H1 (cell line): ENCODE results near the gene DGKH. TPM values are rescaled to one million over a fixed set of nuclear protein-coding genes. Genes with fewer than 3 reads are reported as not detected.

Experiments
- BCL11A ChIP-seq, 2 experiments: IDR thresholded peaks; one replicate each; pipeline ENCODE4 v1.6.1; 2011; ENCODE audit warnings: low read depth in 2 of 2, low read length in 2 of 2, mild to moderate bottlenecking in 2 of 2
- CHD2 ChIP-seq: IDR thresholded peaks from 2 replicates; pipeline ENCODE4 v1.6.1; 2012; ENCODE audit warnings: low read length, improper control_type of control experiment
- CHD7 ChIP-seq: fragments of 300-600 bp; sonication (generic); IDR thresholded peaks from 2 replicates; pipeline ENCODE4 v1.7.1; 2012; ENCODE audit warnings: low read length, moderate library complexity, mild to moderate bottlenecking, inconsistent platforms; ENCODE audit not compliant: insufficient replicate concordance
- E2F6 ChIP-seq: IDR thresholded peaks from 2 replicates; pipeline ENCODE4 v1.6.1; 2012; ENCODE audit warnings: inconsistent platforms
- GABPA ChIP-seq: IDR thresholded peaks from 2 replicates; pipeline ENCODE4 v1.6.1; 2011; ENCODE audit warnings: mild to moderate bottlenecking, low read length, moderate library complexity, borderline replicate concordance; ENCODE audit not compliant: insufficient read depth
- RFX5 ChIP-seq: IDR thresholded peaks from 2 replicates; pipeline ENCODE4 v1.6.1; 2011; ENCODE audit warnings: low read depth, low read length, improper control_type of control experiment, borderline replicate concordance
- TCF12 ChIP-seq: IDR thresholded peaks from 2 replicates; pipeline ENCODE4 v1.6.1; 2011; ENCODE audit warnings: low read depth, mild to moderate bottlenecking, low read length
- YY1 ChIP-seq: IDR thresholded peaks from 2 replicates; pipeline ENCODE4 v1.6.1; 2011; ENCODE audit warnings: low read depth, mild to moderate bottlenecking, low read length
- polyA plus RNA-seq, 7 experiments: library from polyadenylated mRNA; depleted of rRNA in 3 of 7; stranded (reverse) in 5 of 7; unstranded in 2 of 7; fragments of >200 nt in 5 of 7; fragments of 200-250 nt in 2 of 7; gene quantifications; 1 replicate in 5 of 7; 2 replicates in 1 of 7; 4 replicates in 1 of 7; pipeline versions ENCODE4 v1.2.1 to v1.2.3, GENCODE V29; 2011 to 2013; ENCODE audit warnings: missing spikeins in 2 of 7, mixed read lengths in 2 of 7
- total RNA-seq: library from RNA; stranded (reverse); fragmentation: NEBNext Ultra II Directional; extraction: Animal tissue kit (Norgen Biotek cat#: 25700); gene quantifications from 2 replicates; pipeline ENCODE4 v1.2.1, GENCODE V29; 2021

DGKH gene
- total and polyA plus RNA-seq, 2 of the 8 experiments (the other 6 are each of a cell fraction or from before 2014, with no cell fraction given) = 2.1 to 7.9 TPM

GRCh38 chr13:42068886-42069285, 20.4 kb downstream of the DGKH start (continued):
- TF ChIP-seq CHD7 = no peak
- TF ChIP-seq TCF12 = no peak
- no peak for TF ChIP-seq BCL11A (IDR thresholded peaks at IDR 0.05; ENCODE audit: low read depth in 2 of 2, low read length in 2 of 2)
- TF ChIP-seq E2F6 = no peak
- TF ChIP-seq CHD2 = no peak
- TF ChIP-seq RFX5 = no peak
- TF ChIP-seq YY1 = no peak
- no peak for TF ChIP-seq GABPA
